ENCODE data around the gene SLC35F1.

DNA sequence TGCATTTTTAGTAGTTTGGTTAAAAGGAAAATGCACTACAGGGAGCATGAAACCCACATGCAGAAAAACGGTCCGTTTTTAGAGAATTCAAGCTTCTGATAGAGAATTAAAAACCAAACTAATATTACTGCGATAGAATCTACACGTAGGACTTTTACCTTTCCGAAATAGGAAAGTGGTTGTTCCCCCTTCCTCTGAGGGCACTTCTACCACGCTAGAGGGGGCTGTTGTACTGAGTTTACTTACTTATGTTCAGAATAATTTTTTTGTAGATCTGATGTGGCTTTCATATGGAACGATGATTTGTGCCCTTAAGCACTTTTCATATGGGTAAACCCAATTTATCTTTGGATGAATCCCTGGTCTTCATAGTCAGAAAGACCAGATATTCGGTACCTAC is 376.7 kb downstream of the SLC35F1 start:
- TF ChIP-seq POLR2AphosphoS5 (IDR thresholded peaks at IDR 0.05), result no peak
- TF ChIP-seq, protein P1, sequence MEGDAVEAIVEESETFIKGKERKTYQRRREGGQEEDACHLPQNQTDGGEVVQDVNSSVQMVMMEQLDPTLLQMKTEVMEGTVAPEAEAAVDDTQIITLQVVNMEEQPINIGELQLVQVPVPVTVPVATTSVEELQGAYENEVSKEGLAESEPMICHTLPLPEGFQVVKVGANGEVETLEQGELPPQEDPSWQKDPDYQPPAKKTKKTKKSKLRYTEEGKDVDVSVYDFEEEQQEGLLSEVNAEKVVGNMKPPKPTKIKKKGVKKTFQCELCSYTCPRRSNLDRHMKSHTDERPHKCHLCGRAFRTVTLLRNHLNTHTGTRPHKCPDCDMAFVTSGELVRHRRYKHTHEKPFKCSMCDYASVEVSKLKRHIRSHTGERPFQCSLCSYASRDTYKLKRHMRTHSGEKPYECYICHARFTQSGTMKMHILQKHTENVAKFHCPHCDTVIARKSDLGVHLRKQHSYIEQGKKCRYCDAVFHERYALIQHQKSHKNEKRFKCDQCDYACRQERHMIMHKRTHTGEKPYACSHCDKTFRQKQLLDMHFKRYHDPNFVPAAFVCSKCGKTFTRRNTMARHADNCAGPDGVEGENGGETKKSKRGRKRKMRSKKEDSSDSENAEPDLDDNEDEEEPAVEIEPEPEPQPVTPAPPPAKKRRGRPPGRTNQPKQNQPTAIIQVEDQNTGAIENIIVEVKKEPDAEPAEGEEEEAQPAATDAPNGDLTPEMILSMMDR (IDR thresholded peaks at IDR 0.05; ENCODE audit: poor library complexity, severe bottlenecking), result peak; percentile 64

Data from neural cell (in vitro differentiated cells).